Activated T-cell treated with anti-CD3 and anti-CD28 coated beads, Interleukin-2, amount 50 U/mL, for 1 hour (primary cell): ENCODE results near the gene RGMB.

Experiments
- DNase-seq: peaks from one replicate; pipeline ENCODE4 v3.0.0-alpha.2; 2020

RGMB gene

DNA sequence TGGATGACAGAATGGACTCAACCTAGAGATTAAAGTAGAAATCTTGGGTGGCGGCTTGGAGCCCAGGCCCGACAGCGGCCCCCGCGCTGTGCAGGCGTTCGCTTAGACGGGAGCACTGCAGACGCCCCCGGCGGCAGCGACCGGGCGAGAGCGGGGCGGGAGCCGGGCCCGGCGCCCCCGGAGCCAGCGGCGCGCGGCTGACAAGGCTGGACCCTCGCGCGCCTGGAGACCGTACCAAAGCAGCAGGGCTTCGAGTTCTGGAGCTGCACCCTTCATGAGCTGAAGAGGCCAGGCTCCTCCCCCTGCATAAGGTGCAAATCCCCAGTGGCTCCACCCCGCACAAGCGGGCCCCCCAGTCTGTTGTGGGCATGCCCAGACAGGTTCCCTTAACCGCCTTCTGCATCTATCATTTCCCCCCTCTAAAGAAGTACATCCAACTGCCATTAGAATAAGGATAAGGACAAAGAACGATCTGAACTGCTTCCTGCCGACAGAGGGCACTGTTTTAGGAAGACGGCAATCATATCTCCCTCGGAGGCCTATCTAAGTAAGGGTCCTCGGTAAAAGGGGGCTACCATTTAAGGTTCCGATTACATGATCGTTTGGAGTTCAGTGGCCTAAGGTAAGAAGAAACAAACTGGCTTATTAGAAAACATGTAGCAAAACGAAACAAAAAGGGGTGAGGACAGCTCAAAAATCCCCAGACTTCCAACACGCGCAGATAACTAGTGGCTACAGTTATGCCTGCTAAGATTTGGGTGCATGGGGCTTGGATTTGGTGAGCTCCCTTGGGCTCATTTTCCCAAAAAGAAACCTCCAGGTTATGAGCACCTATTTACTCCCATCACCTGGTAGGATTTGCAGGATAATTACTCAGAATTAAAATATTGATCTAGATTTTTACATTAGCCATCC, 66.3 kb downstream of the RGMB start:
- no peak for DNase-seq

DNA sequence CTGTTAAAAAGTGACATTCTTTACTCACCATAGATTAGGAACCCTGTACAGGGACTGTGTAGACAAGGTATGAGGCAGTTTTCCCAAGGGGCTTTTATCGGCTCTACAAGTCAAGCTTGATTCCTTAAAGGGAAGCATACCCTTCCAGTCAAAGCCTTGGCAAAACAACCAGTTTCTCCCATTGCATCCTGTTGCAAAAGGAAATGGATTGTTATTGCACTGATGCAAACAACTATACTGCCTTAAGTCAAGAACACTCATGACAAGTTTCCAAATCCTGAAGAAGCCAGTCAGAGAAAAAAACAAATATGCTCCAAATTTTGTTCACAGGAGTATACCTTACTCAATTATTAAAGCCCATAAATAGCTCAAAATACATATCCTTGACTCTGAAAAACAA, 67.5 kb downstream of the RGMB start:
- no peak for DNase-seq

DNA sequence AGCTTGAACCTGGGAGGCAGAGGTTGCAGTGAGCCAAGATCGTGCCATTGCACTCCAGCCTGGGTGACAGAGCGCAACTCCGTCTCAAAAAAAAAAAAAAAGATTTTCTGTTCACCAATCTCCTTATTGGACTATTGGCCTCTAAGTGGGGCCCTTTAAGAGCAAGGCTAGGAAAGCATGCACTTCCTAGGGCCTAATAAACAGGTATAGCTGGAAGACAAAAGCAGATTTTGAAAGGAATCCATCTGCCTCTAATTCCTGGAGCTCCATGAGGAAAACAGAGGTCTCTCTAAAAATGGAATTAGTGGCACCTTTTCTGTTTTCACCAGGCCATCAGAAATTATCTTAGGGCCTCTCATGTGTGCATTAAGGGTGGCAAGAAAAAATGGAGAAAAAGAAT, 70.0 kb downstream of the RGMB start:
- DNase-seq: no peak

DNA sequence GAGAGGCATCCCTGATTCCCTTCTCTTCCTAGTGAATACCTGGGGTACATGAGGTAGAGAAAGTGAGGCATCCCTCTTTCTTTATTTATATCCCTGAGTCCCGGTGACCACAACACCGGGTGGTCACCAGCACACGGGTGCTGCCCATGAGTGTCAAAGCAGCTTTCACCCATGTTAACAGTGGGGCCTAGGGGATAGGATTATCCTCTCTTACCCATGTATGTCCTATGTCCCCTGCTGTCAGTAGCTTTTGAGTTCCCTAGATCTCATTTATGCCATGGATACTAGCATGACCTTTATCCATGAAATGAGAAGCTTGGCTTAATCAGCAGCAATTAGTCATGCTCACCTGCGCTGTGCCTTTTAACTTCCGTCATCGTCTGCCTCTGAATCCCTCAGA, 71.4 kb downstream of the RGMB start:
- no peak for DNase-seq

DNA sequence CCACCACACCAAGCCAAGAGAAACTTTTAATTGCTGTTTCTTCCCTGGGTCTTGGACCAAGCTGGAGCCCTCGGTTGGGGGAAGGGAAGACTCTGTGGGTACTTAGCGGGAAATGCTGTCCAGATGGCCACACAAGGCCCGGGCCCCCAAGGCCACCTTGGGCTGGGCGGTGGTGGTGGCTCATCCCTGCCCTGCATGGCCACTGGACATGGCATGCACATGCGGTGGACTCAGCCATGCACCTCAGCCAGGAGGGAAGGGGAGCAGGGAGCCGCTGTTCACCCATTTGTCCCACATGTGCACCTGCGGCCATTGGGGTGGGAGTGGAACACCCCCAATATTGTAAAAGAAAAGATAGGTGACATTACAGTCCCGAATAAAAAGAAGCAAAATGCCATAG, 72.4 kb downstream of the RGMB start:
- no peak for DNase-seq
